DND-41 (cell line): ENCODE measurements around the gene LY86.

ENCODE experiments used
- ATAC-seq: fragments of 200-7000 bp; cut with Tn5 transposase; 3 replicates; pipeline ENCODE4 v1.9.1; 2021; ENCODE audit warnings: low read depth; ENCODE audit not compliant: insufficient read depth
- DNase-seq: peaks from one replicate; pipeline ENCODE4 v3.0.0-alpha.2; 2020
- H2AFZ ChIP-seq: 2 replicates; pipeline ENCODE4 v1.6.0; 2012; ENCODE audit warnings: low read depth, low read length
- H3K27ac ChIP-seq: 2 replicates; pipeline ENCODE4 v1.5.1; 2012; ENCODE audit warnings: low read length, inconsistent platforms
- H3K27me3 ChIP-seq: fragments of 200-600 bp; sonication (generic); 2 replicates; pipeline ENCODE4 v1.6.0; 2012; ENCODE audit warnings: low read length, mild to moderate bottlenecking, inconsistent platforms; ENCODE audit not compliant: insufficient read depth, poor library complexity
- H3K36me3 ChIP-seq: 2 replicates; pipeline ENCODE4 v1.5.1; 2012; ENCODE audit warnings: low read length, inconsistent platforms; ENCODE audit not compliant: insufficient read depth
- H3K4me1 ChIP-seq: 2 replicates; pipeline ENCODE4 v1.5.1; 2012; ENCODE audit warnings: mild to moderate bottlenecking, low read length; ENCODE audit not compliant: insufficient read depth
- H3K4me2 ChIP-seq: 2 replicates; pipeline ENCODE4 v1.6.0; 2012; ENCODE audit warnings: mild to moderate bottlenecking, moderate library complexity, low read length, inconsistent platforms; ENCODE audit not compliant: insufficient read depth
- H3K4me3 ChIP-seq, 2 experiments: fragments of 200-600 bp in 1 of 2; shearing (Covaris generic) in 1 of 2; 2 replicates each; pipeline ENCODE4 v1.5.1; 2012 to 2016; ENCODE audit warnings: inconsistent platforms in 2 of 2, low read length in 2 of 2, mild to moderate bottlenecking in 2 of 2, low read depth in 1 of 2, moderate library complexity in 1 of 2
- H3K79me2 ChIP-seq: 2 replicates; pipeline ENCODE4 v1.6.0; 2012; ENCODE audit warnings: low read length, inconsistent platforms; ENCODE audit not compliant: insufficient read depth
- H3K9ac ChIP-seq: 2 replicates; pipeline ENCODE4 v1.6.0; 2012; ENCODE audit warnings: low read depth, mild to moderate bottlenecking, inconsistent platforms, low read length, moderate library complexity
- H3K9me3 ChIP-seq: 2 replicates; pipeline ENCODE4 v1.5.1; 2012; ENCODE audit warnings: low read length, moderate library complexity, mild to moderate bottlenecking, inconsistent platforms; ENCODE audit not compliant: insufficient read depth, severe bottlenecking
- H4K20me1 ChIP-seq: 2 replicates; pipeline ENCODE4 v1.6.0; 2012; ENCODE audit warnings: low read length; ENCODE audit not compliant: insufficient read depth
- EZH2 ChIP-seq: IDR thresholded peaks from 3 replicates; pipeline ENCODE4 v1.6.1; 2012; ENCODE audit warnings: borderline replicate concordance, low read depth, mild to moderate bottlenecking, moderate library complexity, low read length, inconsistent platforms; ENCODE audit not compliant: severe bottlenecking
- TF ChIP-seq, protein P1 (sequence below): IDR thresholded peaks from 2 replicates; pipeline ENCODE4 v1.5.1; 2012; ENCODE audit warnings: borderline replicate concordance, low read length, moderate library complexity, mild to moderate bottlenecking; ENCODE audit not compliant: poor library complexity, severe bottlenecking; ENCODE audit errors: extremely low read depth

LY86 gene

DNA sequence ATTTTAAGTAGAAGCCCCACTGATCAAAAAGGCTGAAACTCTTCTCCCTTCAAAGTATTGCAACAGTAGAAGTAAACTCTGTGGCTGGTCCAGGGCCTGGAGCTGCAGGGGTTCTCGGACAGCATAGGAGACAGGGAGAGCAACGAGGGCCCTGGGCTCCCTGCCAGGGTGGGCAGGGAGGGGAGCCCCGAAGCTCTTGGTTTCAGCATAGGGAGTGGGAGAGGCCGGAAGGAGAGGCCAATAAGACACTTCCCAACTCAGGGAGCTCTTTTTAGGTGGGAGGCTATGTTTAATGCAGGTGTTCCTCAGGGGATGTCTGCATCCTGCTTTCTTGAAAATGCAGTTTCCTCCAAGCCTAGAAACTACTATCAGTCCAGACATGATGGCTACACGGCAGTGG lies 91.1 kb downstream of the LY86 start:
- Histone ChIP-seq H3K4me1 (peaks cover 36% of the 10 kb centered on the region), H3K9ac (no peak overlapping the region), H3K79me2 (no peaks in the 10 kb centered on the region), H3K27me3 (no peaks in the 10 kb centered on the region), H3K36me3 (no peaks in the 10 kb centered on the region), H3K4me2 (no peak overlapping the region), H2AFZ (no peak overlapping the region), H3K4me3 (no peak overlapping the region), H3K27ac (no peak overlapping the region), H3K9me3 (no peaks in the 10 kb centered on the region), H4K20me1 (no peaks in the 10 kb centered on the region)
- ATAC-seq (no peak), DNase-seq (no peak)
- TF ChIP-seq, protein P1, sequence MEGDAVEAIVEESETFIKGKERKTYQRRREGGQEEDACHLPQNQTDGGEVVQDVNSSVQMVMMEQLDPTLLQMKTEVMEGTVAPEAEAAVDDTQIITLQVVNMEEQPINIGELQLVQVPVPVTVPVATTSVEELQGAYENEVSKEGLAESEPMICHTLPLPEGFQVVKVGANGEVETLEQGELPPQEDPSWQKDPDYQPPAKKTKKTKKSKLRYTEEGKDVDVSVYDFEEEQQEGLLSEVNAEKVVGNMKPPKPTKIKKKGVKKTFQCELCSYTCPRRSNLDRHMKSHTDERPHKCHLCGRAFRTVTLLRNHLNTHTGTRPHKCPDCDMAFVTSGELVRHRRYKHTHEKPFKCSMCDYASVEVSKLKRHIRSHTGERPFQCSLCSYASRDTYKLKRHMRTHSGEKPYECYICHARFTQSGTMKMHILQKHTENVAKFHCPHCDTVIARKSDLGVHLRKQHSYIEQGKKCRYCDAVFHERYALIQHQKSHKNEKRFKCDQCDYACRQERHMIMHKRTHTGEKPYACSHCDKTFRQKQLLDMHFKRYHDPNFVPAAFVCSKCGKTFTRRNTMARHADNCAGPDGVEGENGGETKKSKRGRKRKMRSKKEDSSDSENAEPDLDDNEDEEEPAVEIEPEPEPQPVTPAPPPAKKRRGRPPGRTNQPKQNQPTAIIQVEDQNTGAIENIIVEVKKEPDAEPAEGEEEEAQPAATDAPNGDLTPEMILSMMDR: no peak
- no peak for TF ChIP-seq EZH2

GRCh38 chr6:6680526-6680925 lies 92.0 kb downstream of the LY86 start:
- Histone ChIP-seq H3K27ac (no peak overlapping the region), H3K4me3 (no peak overlapping the region), H3K9ac (no peak overlapping the region), H3K9me3 (no peaks in the 10 kb centered on the region), H3K36me3 (no peaks in the 10 kb centered on the region), H2AFZ (no peak overlapping the region), H4K20me1 (no peaks in the 10 kb centered on the region), H3K79me2 (no peaks in the 10 kb centered on the region), H3K4me1 (peaks cover 36% of the 10 kb centered on the region), H3K27me3 (no peaks in the 10 kb centered on the region), H3K4me2 (no peak overlapping the region)
- no peak for TF ChIP-seq EZH2
- TF ChIP-seq, protein P1: no peak
- DNase-seq: no peak
- ATAC-seq: no peak

DNA sequence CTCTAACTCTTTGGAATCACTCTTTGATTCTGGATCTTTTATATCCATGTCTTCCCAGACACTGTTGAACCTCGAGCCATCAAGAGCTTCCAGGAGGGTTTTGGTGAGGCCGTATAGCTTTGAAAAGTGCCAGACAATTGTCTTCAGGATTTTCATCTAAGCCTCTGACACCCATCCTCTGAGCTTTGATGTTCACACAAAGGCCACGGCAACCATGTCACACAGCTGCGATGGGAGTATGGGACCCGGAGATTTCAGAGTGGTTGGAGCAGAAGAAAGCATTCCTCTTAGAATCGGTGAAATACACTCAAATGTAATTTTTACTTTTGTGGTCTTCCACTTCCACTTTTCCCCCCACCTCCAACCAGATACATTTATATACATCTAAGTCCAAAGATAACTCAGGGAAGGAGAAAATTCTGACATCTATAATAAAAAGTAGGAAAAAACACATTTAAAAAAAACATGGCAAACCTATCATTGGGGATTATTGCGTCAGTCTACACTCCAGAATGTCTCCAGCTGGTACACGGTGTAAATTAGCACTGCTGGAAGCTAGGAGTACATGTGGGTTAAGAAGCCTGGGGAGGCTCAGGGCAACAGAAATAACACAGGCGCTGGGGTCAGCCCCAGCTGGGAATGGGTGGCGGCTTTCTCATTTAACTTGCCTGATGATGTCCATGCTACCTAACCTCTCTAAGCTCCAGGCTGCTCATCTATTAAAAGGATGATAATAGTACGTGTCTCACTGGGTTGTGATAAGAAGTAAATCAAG lies 92.7 kb downstream of the LY86 start:
- no peak overlapping the region for H3K9ac ChIP-seq
- no peak for ATAC-seq
- no peak for TF ChIP-seq EZH2
- TF ChIP-seq, protein P1: no peak
- H3K27ac ChIP-seq: no peak overlapping the region
- no peak overlapping the region for H3K4me3 ChIP-seq
- no peaks in the 10 kb centered on the region for H3K9me3 ChIP-seq
- peaks cover 36% of the 10 kb centered on the region for H3K4me1 ChIP-seq
- DNase-seq: no peak
- H3K27me3 ChIP-seq: no peaks in the 10 kb centered on the region
- no peaks in the 10 kb centered on the region for H4K20me1 ChIP-seq
- no peak overlapping the region for H2AFZ ChIP-seq
- no peaks in the 10 kb centered on the region for H3K79me2 ChIP-seq
- H3K4me2 ChIP-seq: no peak overlapping the region
- no peaks in the 10 kb centered on the region for H3K36me3 ChIP-seq

DNA sequence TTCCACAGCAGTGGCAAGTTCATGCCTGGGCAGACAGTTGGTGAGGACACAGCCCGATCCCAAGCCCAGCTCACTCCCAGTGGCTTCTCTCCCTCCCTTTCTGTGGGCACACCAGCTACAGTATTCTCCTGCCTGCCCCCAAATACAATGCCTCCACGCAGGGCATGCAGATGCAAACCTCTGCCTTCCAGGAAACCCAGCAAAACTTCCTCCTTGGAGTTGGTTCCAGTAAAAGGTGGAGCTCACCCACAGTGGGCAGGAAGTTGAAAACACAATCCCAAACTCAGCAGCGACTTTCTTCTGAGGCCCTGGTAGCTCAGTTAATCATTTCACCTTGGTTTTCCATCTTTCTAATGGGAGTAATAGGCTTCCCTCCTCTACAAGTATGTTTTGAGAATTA lies 93.7 kb downstream of the LY86 start:
- Histone ChIP-seq H3K79me2 (no peaks in the 10 kb centered on the region), H3K36me3 (no peaks in the 10 kb centered on the region), H3K4me3 (no peak overlapping the region), H3K27ac (no peak overlapping the region), H3K9ac (no peak overlapping the region), H2AFZ (no peak overlapping the region), H3K4me1 (peaks cover 28% of the 10 kb centered on the region), H3K9me3 (no peaks in the 10 kb centered on the region), H3K4me2 (no peak overlapping the region), H4K20me1 (no peaks in the 10 kb centered on the region), H3K27me3 (no peaks in the 10 kb centered on the region)
- TF ChIP-seq EZH2: no peak
- TF ChIP-seq, protein P1: no peak
- ATAC-seq: no peak
- no peak for DNase-seq
